ENCODE data around the gene ERVK3-1. TPM values are rescaled to one million over a fixed set of nuclear protein-coding genes. Genes with fewer than 3 reads are reported as not detected.
A peak's percentile ranks its signal among the peaks of the same experiment; 100 is the strongest.
"Not testable (repeated sequence)": the region's sequence is repeated elsewhere in the genome, so short reads cannot be mapped to it uniquely, and the experiment has no call there.

Gene ERVK3-1
- total RNA-seq, 6 experiments from 2014 or later, result 24.0 to 31.2 (median 28.2) TPM

- Mint-ChIP-seq H3K36me3 (ENCODE audit: low read depth) (peaks cover 74% of the 10 kb centered on the region), H3K27ac (peak overlapping the region; percentile 96), H3K9me3 (peaks cover 20% of the 10 kb centered on the region), H3K4me3 (peak overlapping the region; percentile 97), H3K4me1 (ENCODE audit: low read depth) (peaks cover 24% of the 10 kb centered on the region), H3K27me3 (ENCODE audit: insufficient read depth) (peaks cover 3% of the 10 kb centered on the region)
- no peak for TF ChIP-seq CTCF (IDR thresholded peaks at IDR 0.05)
- no peak for DNase-seq
Observed at GRCh38 chr19:58304748-58305064, 471 bp upstream of the ERVK3-1 start.

DNA sequence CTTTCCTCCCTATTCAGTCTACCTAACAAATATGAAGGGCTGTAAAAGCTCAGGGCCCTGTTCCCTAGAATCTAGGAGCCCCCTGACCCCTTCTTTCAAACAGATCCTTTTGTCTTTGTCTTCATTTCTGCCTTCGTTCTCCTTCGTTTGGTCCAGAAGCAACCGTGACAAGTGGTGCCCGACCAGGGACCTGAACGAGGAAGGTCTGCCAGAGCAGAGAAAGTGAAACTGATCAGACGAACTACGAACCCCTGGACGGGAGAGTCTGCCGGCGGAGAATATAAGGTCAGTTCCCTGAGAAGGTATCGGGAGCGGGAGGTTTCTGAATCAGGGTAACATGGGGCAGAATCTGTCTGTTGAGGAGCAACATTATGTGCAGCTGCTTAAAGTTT, 751 bp downstream of the ERVK3-1 start:
- Mint-ChIP-seq H3K36me3 (ENCODE audit: low read depth) (peaks cover 71% of the 10 kb centered on the region), H3K27ac (peak overlapping the region; percentile 96)
- no peak for DNase-seq

GRCh38 chr19:58307736-58308135, 2.6 kb downstream of the ERVK3-1 start:
- no peak for TF ChIP-seq CTCF (IDR thresholded peaks at IDR 0.05)
- Mint-ChIP-seq H3K27me3 (ENCODE audit: insufficient read depth) (peaks cover 3% of the 10 kb centered on the region), H3K9me3 (peaks cover 15% of the 10 kb centered on the region), H3K4me1 (ENCODE audit: low read depth) (peaks cover 24% of the 10 kb centered on the region), H3K4me3 (no peak overlapping the region), H3K27ac (no peak overlapping the region), H3K36me3 (ENCODE audit: low read depth) (peaks cover 71% of the 10 kb centered on the region)
- DNase-seq, result no peak

More for the DNA sequence above, 751 bp downstream of the ERVK3-1 start:
- Mint-ChIP-seq H3K4me3 (peak overlapping the region; percentile 97), H3K9me3 (peaks cover 15% of the 10 kb centered on the region), H3K27me3 (ENCODE audit: insufficient read depth) (peaks cover 3% of the 10 kb centered on the region), H3K4me1 (ENCODE audit: low read depth) (peaks cover 24% of the 10 kb centered on the region)
- no peak for TF ChIP-seq CTCF (IDR thresholded peaks at IDR 0.05)

GRCh38 chr19:58310685-58311084, 5.5 kb downstream of the ERVK3-1 start:
- not testable (repeated sequence) for H3K27ac Mint-ChIP-seq; DNase-seq; H3K4me3 Mint-ChIP-seq; H3K4me1 Mint-ChIP-seq (ENCODE audit: low read depth); H3K27me3 Mint-ChIP-seq (ENCODE audit: insufficient read depth)
- Mint-ChIP-seq H3K9me3 (peaks cover 10% of the 10 kb centered on the region), H3K36me3 (ENCODE audit: low read depth) (peaks cover 82% of the 10 kb centered on the region)
- TF ChIP-seq CTCF (IDR thresholded peaks at IDR 0.05), result peak; percentile 64

- TF ChIP-seq CTCF (IDR thresholded peaks at IDR 0.05), result no peak
- H3K4me3 Mint-ChIP-seq, result no peak overlapping the region
Observed at GRCh38 chr19:58311345-58311865, 6.2 kb downstream of the ERVK3-1 start.

DNA sequence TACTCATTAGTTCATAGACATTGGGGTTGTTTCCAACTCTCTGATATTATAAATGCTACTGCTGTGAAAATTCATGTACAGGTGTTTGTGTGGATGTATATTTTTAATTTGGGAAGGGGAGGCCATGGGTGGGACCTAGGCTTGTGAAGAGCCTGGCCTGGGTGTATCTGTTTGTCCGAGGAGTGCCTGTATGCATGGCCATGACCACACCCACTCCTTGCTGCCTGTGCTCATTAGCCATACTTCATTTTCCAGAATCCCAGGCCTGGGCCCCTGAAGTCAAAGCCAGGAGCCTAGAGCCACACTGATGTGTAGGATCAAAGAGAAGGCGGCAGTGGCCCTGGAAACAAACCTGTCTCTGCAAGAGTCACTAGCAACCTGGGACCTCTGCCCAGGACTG, 10.4 kb downstream of the ERVK3-1 start:
- Mint-ChIP-seq H3K9me3 (no peaks in the 10 kb centered on the region), H3K4me3 (no peak overlapping the region), H3K4me1 (ENCODE audit: low read depth) (no peaks in the 10 kb centered on the region), H3K27ac (no peak overlapping the region), H3K36me3 (ENCODE audit: low read depth) (peaks cover 42% of the 10 kb centered on the region), H3K27me3 (ENCODE audit: insufficient read depth) (no peaks in the 10 kb centered on the region; the same call in 1 of the 2 replicates)
- DNase-seq, result no peak
- no peak for TF ChIP-seq CTCF (IDR thresholded peaks at IDR 0.05)

More at GRCh38 chr19:58311345-58311865, 6.2 kb downstream of the ERVK3-1 start:
- H3K9me3 Mint-ChIP-seq, result peaks cover 4% of the 10 kb centered on the region; the same call in 1 of the 2 replicates
- H3K27ac Mint-ChIP-seq, result no peak overlapping the region
- no peaks in the 10 kb centered on the region; the same call in 1 of the 2 replicates for H3K27me3 Mint-ChIP-seq (ENCODE audit: insufficient read depth)
- peaks cover 2% of the 10 kb centered on the region for H3K4me1 Mint-ChIP-seq (ENCODE audit: low read depth)
- H3K36me3 Mint-ChIP-seq (ENCODE audit: low read depth), result peaks cover 76% of the 10 kb centered on the region
- no peak for DNase-seq

Data from HFFc6 (cell line).